A549 (cell line): ENCODE results near the gene PGBD1. TPM values are rescaled to one million over a fixed set of nuclear protein-coding genes. Genes with fewer than 3 reads are reported as not detected.
"Not testable (repeated sequence)": the region's sequence is repeated elsewhere in the genome, so short reads cannot be mapped to it uniquely, and the experiment has no call there.

ENCODE experiments used
- ATAC-seq, 2 experiments: fragments of 200-7000 bp in 1 of 2; fragments of >200 bp in 1 of 2; cut with Nextera tagmentation in 1 of 2; cut with Tn5 transposase in 1 of 2; 3 replicates each; pipeline versions ENCODE4 v1.8.0 to v1.9.1; 2018 to 2020; ENCODE audit warnings: mild to moderate bottlenecking in 1 of 2, moderate library complexity in 1 of 2
- CTCF ChIA-PET: fragments of 300-600 bp; sonication (Branson Sonifier 250); formaldehyde crosslinking; extraction: SDS; loops from one replicate; lab custom pipeline; 2021; ENCODE audit warnings: antibody characterized with exemption, inconsistent platforms; lab: Yijun Ruan, JAX
- POLR2A ChIA-PET: fragments of 350-600 bp; formaldehyde crosslinking; extraction: SDS; loops from one replicate; lab custom pipeline; 2021; ENCODE audit warnings: antibody characterized with exemption, inconsistent platforms; lab: Yijun Ruan, JAX
- DNase-seq, 2 experiments: peaks; one replicate each; pipeline versions ENCODE4 v3.0.0 to v3.0.0-alpha.2; 2011 to 2016; ENCODE audit warnings: low read depth in 1 of 2, low spot score in 1 of 2
- FAIRE-seq: peaks from 2 replicates; lab custom pipeline; 2011; peaks lifted over from hg19 to GRCh38; lab: Jason Lieb, UNC
- H3K27ac ChIP-seq, 2 experiments: fragments of >200 bp; sonication (Bioruptor Twin); formaldehyde crosslinking; 3 replicates each; pipeline ENCODE4 v1.5.1; 2016 to 2017
- H3K4me1 ChIP-seq: fragments of >200 bp; sonication (Bioruptor Twin); formaldehyde crosslinking; 3 replicates; pipeline ENCODE4 v1.6.1; 2016
- H3K4me2 ChIP-seq: fragments of >200 bp; sonication (Bioruptor Twin); formaldehyde crosslinking; 3 replicates; pipeline ENCODE4 v1.6.1; 2016
- H3K4me3 ChIP-seq: fragments of >200 bp; sonication (Bioruptor Twin); formaldehyde crosslinking; 3 replicates; pipeline ENCODE4 v1.5.1; 2016
- H3K9me3 ChIP-seq: fragments of >200 bp; sonication (Bioruptor Twin); formaldehyde crosslinking; 3 replicates; pipeline ENCODE4 v1.6.1; 2016
- BCL3 ChIP-seq: fragments of >200 bp; sonication (Bioruptor Twin); formaldehyde crosslinking; IDR thresholded peaks from 3 replicates; pipeline ENCODE4 v1.6.1; 2016
- CEBPB ChIP-seq, 2 experiments: fragments of >200 bp in 1 of 2; sonication (Bioruptor Twin) in 1 of 2; formaldehyde crosslinking in 1 of 2; IDR thresholded peaks; 2 replicates each; pipeline ENCODE4 v1.6.1; 2012 to 2016
- EHF ChIP-seq: fragments of 250-450 bp; sonication (Bioruptor Pico); IDR thresholded peaks from 2 replicates; pipeline ENCODE4 v1.5.0; 2020; ENCODE audit warnings: mild to moderate bottlenecking
- ELK1 ChIP-seq: fragments of 150-350 bp; IDR thresholded peaks from 2 replicates; pipeline ENCODE4 v1.6.1; 2014; ENCODE audit warnings: low read depth, mild to moderate bottlenecking, low read length
- EP300 ChIP-seq, 2 experiments: fragments of >200 bp; sonication (Bioruptor Twin); formaldehyde crosslinking; IDR thresholded peaks; 2 replicates in 1 of 2; 3 replicates in 1 of 2; pipeline ENCODE4 v1.6.1; 2016 to 2017
- FOXS1 ChIP-seq: fragments of 250-450 bp; sonication (Bioruptor Pico); IDR thresholded peaks from 2 replicates; pipeline ENCODE4 v1.5.0; 2020; ENCODE audit warnings: mild to moderate bottlenecking, moderate library complexity
- GATA3 ChIP-seq: IDR thresholded peaks from 2 replicates; pipeline ENCODE4 v1.6.1; 2012; ENCODE audit warnings: borderline replicate concordance
- HEYL ChIP-seq: fragments of 250-450 bp; sonication (Bioruptor Pico); IDR thresholded peaks from 2 replicates; pipeline ENCODE4 v1.8.0; 2021; ENCODE audit warnings: mild to moderate bottlenecking, moderate library complexity
- HMGXB4 ChIP-seq: fragments of 250-450 bp; sonication (Bioruptor Pico); IDR thresholded peaks from 2 replicates; pipeline ENCODE4 v1.5.0; 2021; ENCODE audit warnings: mild to moderate bottlenecking, moderate library complexity, borderline replicate concordance
- HOXB13 ChIP-seq: fragments of 250-450 bp; sonication (Bioruptor Pico); IDR thresholded peaks from 2 replicates; pipeline ENCODE4 v1.5.0; 2020; ENCODE audit warnings: low read depth, mild to moderate bottlenecking, moderate library complexity
- HOXB5 ChIP-seq: fragments of 250-450 bp; sonication (Bioruptor Pico); IDR thresholded peaks from 2 replicates; pipeline ENCODE4 v1.5.0; 2020; ENCODE audit warnings: mild to moderate bottlenecking, moderate library complexity
- JUN ChIP-seq, 2 experiments: fragments of >200 bp; sonication (Bioruptor Twin); formaldehyde crosslinking; IDR thresholded peaks; 2 replicates in 1 of 2; 3 replicates in 1 of 2; pipeline ENCODE4 v1.6.1; 2016 to 2017
- JUNB ChIP-seq: fragments of >200 bp; sonication (Bioruptor Twin); formaldehyde crosslinking; IDR thresholded peaks from 2 replicates; pipeline ENCODE4 v1.6.1; 2016
- MAZ ChIP-seq: fragments of 150-350 bp; IDR thresholded peaks from 2 replicates; pipeline ENCODE4 v1.6.1; 2014; ENCODE audit warnings: antibody characterized with exemption, low read depth, low read length, borderline replicate concordance
- NFE2L2 ChIP-seq: fragments of 150-350 bp; conservative IDR thresholded peaks from 2 replicates; pipeline ENCODE4 v1.6.1; 2014; ENCODE audit warnings: low read length
- NR3C1 ChIP-seq: fragments of >200 bp; sonication (Bioruptor Twin); formaldehyde crosslinking; IDR thresholded peaks from 3 replicates; pipeline ENCODE4 v1.6.1; 2017
- PHF8 ChIP-seq: fragments of 200-600 bp; sonication (generic); IDR thresholded peaks from 2 replicates; pipeline ENCODE4 v1.6.1; 2016; ENCODE audit warnings: low read depth, mild to moderate bottlenecking, antibody characterized with exemption, moderate library complexity, borderline replicate concordance
- POLR2AphosphoS2 ChIP-seq: conservative IDR thresholded peaks from 2 replicates; pipeline ENCODE4 v1.6.1; 2012; ENCODE audit warnings: low read length, improper control_type of control experiment, inconsistent platforms
- SREBF2 ChIP-seq: fragments of 450-650 bp; IDR thresholded peaks from 2 replicates; pipeline ENCODE4 v1.6.1; 2014; ENCODE audit warnings: mild to moderate bottlenecking, moderate library complexity
- TP53 ChIP-seq: fragments of 250-450 bp; sonication (Bioruptor Pico); IDR thresholded peaks from 2 replicates; pipeline ENCODE4 v1.5.0; 2021; ENCODE audit warnings: mild to moderate bottlenecking, moderate library complexity
- ZNF302 ChIP-seq: fragments of 250-450 bp; sonication (Bioruptor Pico); IDR thresholded peaks from 2 replicates; pipeline ENCODE4 v1.9.0; 2021; ENCODE audit warnings: inconsistent platforms, mild to moderate bottlenecking, moderate library complexity
- ZSCAN20 ChIP-seq: fragments of 250-450 bp; sonication (Bioruptor Pico); IDR thresholded peaks from 2 replicates; pipeline ENCODE4 v1.8.0; 2022; ENCODE audit warnings: mild to moderate bottlenecking, moderate library complexity
- WGBS: methylation state at CpG from one replicate; pipeline ENCODE4 v1.1.6; 2017; ENCODE audit errors: missing lambda C conversion rate; 5-methylcytosine and 5-hydroxymethylcytosine counted together
- polyA plus RNA-seq, 4 experiments: library from polyadenylated mRNA; depleted of rRNA in 3 of 4; stranded (reverse); fragments of >200 nt; fragmentation: RNase III in 1 of 4; extraction: RNeasy Plus Mini Kit Qiagen cat#74134 plus additional on column Dnase treatment in 1 of 4; gene quantifications; 2 replicates in 3 of 4; 3 replicates in 1 of 4; pipeline ENCODE4 v1.2.3, GENCODE V29; 2011 to 2017
- TF ChIP-seq, protein P1 (sequence below): fragments of >200 bp; sonication (Bioruptor Twin); formaldehyde crosslinking; IDR thresholded peaks from 3 replicates; pipeline ENCODE4 v1.5.1; 2016
- TF ChIP-seq, protein P2 (sequence below): IDR thresholded peaks from 2 replicates; pipeline ENCODE4 v1.6.1; 2012

Gene PGBD1
- polyA plus RNA-seq, 2 of the 4 experiments (the other 2 are of a cell fraction), result 4.1 to 7.0 TPM

- no peak for TF ChIP-seq ELK1
These were observed 31.6 kb downstream of the PGBD1 start (continued) for GRCh38 chr6:28312939-28313338.

- FAIRE-seq (no peak), ATAC-seq (no peak), DNase-seq (no peak)
- CTCF ChIA-PET, result no interaction called here
- H3K27ac ChIP-seq, result no peak overlapping the region
- H3K4me2 ChIP-seq, result no peak overlapping the region
- 75% methylated on average over 2 of the region's 3 CpGs for WGBS
- TF ChIP-seq NR3C1 (no peak), EHF (no peak), BCL3 (no peak), SREBF2 (no peak), HOXB13 (CRISPR knock-in tag) (no peak), JUN (IDR thresholded peaks at IDR 0.05) (no peak), HEYL (CRISPR knock-in tag) (no peak), CEBPB (IDR thresholded peaks at IDR 0.05) (no peak), MAZ (no peak), FOXS1 (CRISPR knock-in tag) (no peak), HMGXB4 (CRISPR knock-in tag) (no peak), ZNF302 (CRISPR knock-in tag) (no peak), ZSCAN20 (CRISPR knock-in tag) (no peak), JUNB (no peak)
- TF ChIP-seq, protein P1, sequence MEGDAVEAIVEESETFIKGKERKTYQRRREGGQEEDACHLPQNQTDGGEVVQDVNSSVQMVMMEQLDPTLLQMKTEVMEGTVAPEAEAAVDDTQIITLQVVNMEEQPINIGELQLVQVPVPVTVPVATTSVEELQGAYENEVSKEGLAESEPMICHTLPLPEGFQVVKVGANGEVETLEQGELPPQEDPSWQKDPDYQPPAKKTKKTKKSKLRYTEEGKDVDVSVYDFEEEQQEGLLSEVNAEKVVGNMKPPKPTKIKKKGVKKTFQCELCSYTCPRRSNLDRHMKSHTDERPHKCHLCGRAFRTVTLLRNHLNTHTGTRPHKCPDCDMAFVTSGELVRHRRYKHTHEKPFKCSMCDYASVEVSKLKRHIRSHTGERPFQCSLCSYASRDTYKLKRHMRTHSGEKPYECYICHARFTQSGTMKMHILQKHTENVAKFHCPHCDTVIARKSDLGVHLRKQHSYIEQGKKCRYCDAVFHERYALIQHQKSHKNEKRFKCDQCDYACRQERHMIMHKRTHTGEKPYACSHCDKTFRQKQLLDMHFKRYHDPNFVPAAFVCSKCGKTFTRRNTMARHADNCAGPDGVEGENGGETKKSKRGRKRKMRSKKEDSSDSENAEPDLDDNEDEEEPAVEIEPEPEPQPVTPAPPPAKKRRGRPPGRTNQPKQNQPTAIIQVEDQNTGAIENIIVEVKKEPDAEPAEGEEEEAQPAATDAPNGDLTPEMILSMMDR, result no peak
- H3K4me3 ChIP-seq, result no peak overlapping the region
- H3K4me1 ChIP-seq, result no peaks in the 10 kb centered on the region
- POLR2A ChIA-PET, result no interaction called here
- no peaks in the 10 kb centered on the region for H3K9me3 ChIP-seq
These were observed 34.3 kb downstream of the PGBD1 start for GRCh38 chr6:28315628-28316027.

DNA sequence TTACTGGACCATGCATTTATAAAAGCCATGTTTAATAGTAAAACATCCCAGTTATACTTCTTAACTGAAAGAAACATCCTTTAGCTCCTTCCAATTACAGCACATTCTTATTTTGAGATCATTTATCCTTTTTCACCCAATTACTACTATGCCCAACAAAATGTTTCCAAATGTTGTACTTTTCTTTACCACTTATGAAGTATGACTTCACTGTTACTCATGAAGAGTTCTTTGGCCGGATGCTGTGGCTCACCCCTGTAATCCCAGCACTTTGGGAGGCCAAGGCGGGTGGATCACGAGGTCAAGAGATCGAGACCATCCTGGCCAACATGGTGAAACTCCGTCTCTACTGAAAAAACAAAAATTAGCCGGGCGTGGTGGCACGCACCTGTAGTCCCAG lies 36.5 kb downstream of the PGBD1 start:
- DNase-seq, H3K4me1 ChIP-seq, ATAC-seq, H3K4me3 ChIP-seq, H3K4me2 ChIP-seq, H3K9me3 ChIP-seq, FAIRE-seq, H3K27ac ChIP-seq: not testable (repeated sequence)
- 97% methylated on average over 3 of the region's 8 CpGs for WGBS
- CTCF ChIA-PET, result interaction anchor here (1.3 kb wide), 1 partner anchor 38 kb away, joined by 5 read pairs; no protein-coding TSS in a partner anchor
- POLR2A ChIA-PET, result interaction anchor here (1.0 kb wide), 1 partner anchor 18 kb away, joined by 5 read pairs; the partner anchor contains the start of gene ZSCAN31

GRCh38 chr6:28322661-28323060 lies 41.3 kb downstream of the PGBD1 start:
- ATAC-seq (no peak), DNase-seq (no peak), FAIRE-seq (no peak)
- CTCF ChIA-PET, result no interaction called here
- Histone ChIP-seq H3K9me3 (peaks cover 31% of the 10 kb centered on the region), H3K4me1 (no peaks in the 10 kb centered on the region), H3K27ac (no peak overlapping the region), H3K4me3 (no peak overlapping the region), H3K4me2 (no peak overlapping the region)
- TF ChIP-seq NFE2L2, result no peak
- no peak for TF ChIP-seq POLR2AphosphoS2
- TF ChIP-seq SREBF2, result no peak
- TF ChIP-seq PHF8, result no peak
- TF ChIP-seq HOXB5 (CRISPR knock-in tag), result no peak
- no peak for TF ChIP-seq ZNF302 (CRISPR knock-in tag)
- TF ChIP-seq TP53, result no peak
- no peak for TF ChIP-seq EP300 (IDR thresholded peaks at IDR 0.05)
- TF ChIP-seq GATA3, result no peak
- TF ChIP-seq ZSCAN20 (CRISPR knock-in tag), result no peak
- TF ChIP-seq, protein P2, sequence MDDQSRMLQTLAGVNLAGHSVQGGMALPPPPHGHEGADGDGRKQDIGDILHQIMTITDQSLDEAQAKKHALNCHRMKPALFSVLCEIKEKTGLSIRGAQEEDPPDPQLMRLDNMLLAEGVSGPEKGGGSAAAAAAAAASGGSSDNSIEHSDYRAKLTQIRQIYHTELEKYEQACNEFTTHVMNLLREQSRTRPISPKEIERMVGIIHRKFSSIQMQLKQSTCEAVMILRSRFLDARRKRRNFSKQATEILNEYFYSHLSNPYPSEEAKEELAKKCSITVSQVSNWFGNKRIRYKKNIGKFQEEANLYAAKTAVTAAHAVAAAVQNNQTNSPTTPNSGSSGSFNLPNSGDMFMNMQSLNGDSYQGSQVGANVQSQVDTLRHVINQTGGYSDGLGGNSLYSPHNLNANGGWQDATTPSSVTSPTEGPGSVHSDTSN, result no peak
- no peak for TF ChIP-seq FOXS1 (CRISPR knock-in tag)
- 94% methylated on average over 3 of the region's 3 CpGs for WGBS
- POLR2A ChIA-PET, result no interaction called here
